NB4 (cell line): ENCODE measurements around the gene SSBP4.

Experiments
- DNase-seq: peaks from one replicate; pipeline ENCODE4 v3.0.0; 2010; ENCODE audit warnings: low read depth
- H3K4me3 ChIP-seq: one replicate; pipeline ENCODE4 v1.5.1; 2011; ENCODE audit warnings: mild to moderate bottlenecking, low read depth, low read length, moderate library complexity
- MYC ChIP-seq: IDR thresholded peaks from 2 replicates; pipeline ENCODE4 v1.6.1; 2011; ENCODE audit warnings: low read depth, low read length
- POLR2A ChIP-seq: IDR thresholded peaks from 2 replicates; pipeline ENCODE4 v1.6.1; 2011; ENCODE audit warnings: mild to moderate bottlenecking; ENCODE audit not compliant: insufficient read length; ENCODE audit errors: extremely low read depth
- TF ChIP-seq, protein P1 (sequence below): IDR thresholded peaks from 2 replicates; pipeline ENCODE4 v1.6.1; 2011; ENCODE audit warnings: low read depth, low read length
- TF ChIP-seq, protein P2 (sequence below): IDR thresholded peaks from one replicate; pipeline ENCODE4 v1.5.1; 2012; ENCODE audit warnings: low read depth, low read length

Gene SSBP4

DNA sequence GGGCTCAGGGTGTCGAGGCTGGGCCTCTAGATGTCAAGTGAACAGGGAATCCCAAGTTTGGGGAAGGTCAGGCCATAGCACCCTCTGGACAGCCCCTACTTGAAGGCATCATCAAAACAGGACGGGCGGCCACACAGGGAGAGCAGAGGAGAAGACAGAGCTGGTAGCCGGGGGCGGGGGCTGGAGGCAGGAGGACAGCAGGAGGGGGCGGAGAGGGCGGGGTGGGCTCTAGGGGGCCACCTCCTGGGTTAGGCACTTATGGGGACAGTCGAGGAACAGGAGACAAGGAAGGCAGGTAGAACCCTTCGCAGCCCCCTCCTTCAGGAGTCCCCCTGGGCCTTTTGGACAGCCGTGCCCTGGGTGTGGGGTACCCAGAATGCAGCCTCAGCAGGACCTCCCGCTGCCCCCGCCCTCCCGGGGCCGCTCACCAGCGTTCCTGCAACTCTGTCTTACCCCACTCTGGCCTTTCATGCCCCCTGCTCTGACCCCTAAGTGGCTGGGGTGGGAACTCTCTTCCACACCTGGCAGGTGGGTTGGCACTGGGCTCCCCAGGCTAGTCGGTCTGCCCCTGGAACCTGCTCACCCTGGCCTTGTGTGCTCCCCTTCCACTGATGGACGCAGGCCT, 5.8 kb downstream of the SSBP4 start:
- H3K4me3 ChIP-seq = no peak overlapping the region
- no peak for DNase-seq
- TF ChIP-seq POLR2A (no peak), MYC (no peak)
- TF ChIP-seq, protein P1, sequence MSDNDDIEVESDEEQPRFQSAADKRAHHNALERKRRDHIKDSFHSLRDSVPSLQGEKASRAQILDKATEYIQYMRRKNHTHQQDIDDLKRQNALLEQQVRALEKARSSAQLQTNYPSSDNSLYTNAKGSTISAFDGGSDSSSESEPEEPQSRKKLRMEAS = no peak
- TF ChIP-seq, protein P2, sequence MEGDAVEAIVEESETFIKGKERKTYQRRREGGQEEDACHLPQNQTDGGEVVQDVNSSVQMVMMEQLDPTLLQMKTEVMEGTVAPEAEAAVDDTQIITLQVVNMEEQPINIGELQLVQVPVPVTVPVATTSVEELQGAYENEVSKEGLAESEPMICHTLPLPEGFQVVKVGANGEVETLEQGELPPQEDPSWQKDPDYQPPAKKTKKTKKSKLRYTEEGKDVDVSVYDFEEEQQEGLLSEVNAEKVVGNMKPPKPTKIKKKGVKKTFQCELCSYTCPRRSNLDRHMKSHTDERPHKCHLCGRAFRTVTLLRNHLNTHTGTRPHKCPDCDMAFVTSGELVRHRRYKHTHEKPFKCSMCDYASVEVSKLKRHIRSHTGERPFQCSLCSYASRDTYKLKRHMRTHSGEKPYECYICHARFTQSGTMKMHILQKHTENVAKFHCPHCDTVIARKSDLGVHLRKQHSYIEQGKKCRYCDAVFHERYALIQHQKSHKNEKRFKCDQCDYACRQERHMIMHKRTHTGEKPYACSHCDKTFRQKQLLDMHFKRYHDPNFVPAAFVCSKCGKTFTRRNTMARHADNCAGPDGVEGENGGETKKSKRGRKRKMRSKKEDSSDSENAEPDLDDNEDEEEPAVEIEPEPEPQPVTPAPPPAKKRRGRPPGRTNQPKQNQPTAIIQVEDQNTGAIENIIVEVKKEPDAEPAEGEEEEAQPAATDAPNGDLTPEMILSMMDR = no peak

- no peak for DNase-seq
- H3K4me3 ChIP-seq = no peak overlapping the region
- TF ChIP-seq MYC (no peak), POLR2A (no peak)
- TF ChIP-seq, protein P2 = no peak
- TF ChIP-seq, protein P1 = no peak
These were observed 6.6 kb downstream of the SSBP4 start for GRCh38 chr19:18425515-18426415.

DNA sequence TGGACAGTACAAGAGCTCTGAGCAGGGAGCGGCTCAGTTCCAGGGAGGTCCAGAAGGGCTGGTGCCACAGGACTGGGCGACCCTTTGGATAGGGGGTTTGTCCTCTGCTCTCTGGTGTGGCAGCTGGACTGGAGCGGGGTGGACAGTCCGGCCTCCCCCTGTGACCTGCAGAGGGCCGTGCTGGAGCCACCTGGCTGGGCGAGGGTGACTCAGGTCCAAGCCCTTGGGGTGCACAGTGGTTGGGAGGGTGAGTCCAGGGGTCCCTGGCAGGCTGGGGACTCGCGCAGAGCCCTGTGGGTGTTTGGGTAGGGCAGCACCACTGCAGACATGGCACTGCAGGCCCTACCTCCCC, 7.2 kb downstream of the SSBP4 start:
- TF ChIP-seq MYC (no peak), POLR2A (no peak)
- TF ChIP-seq, protein P2 = no peak
- TF ChIP-seq, protein P1 = no peak
- no peak for DNase-seq
- no peak overlapping the region for H3K4me3 ChIP-seq

GRCh38 chr19:18427080-18427742, 8.0 kb downstream of the SSBP4 start:
- H3K4me3 ChIP-seq = no peak overlapping the region
- DNase-seq = no peak
- TF ChIP-seq, protein P2 = no peak
- TF ChIP-seq, protein P1 = no peak
- TF ChIP-seq MYC = no peak
- no peak for TF ChIP-seq POLR2A

GRCh38 chr19:18427743-18428113, 8.5 kb downstream of the SSBP4 start:
- TF ChIP-seq POLR2A = no peak
- TF ChIP-seq MYC = no peak
- TF ChIP-seq, protein P1 = no peak
- TF ChIP-seq, protein P2 = no peak
- no peak overlapping the region for H3K4me3 ChIP-seq
- no peak for DNase-seq
